Sigmoid colon (tissue), 4 donors: Measurements from ENCODE around the gene DNAJC8.

Source experiments
- POLR2A ChIP-seq, 2 donors: fragments of 450-650 bp; IDR thresholded peaks; one replicate each; pipeline ENCODE4 v1.6.1; 2016; ENCODE audit warnings: antibody characterized with exemption in 2 of 2, mild to moderate bottlenecking in 2 of 2, moderate library complexity in 2 of 2
- POLR2AphosphoS5 ChIP-seq, 4 donors: sonication (generic); formaldehyde crosslinking; IDR thresholded peaks; one replicate each; pipeline ENCODE4 v1.6.1; 2017; ENCODE audit warnings: antibody characterized with exemption in 4 of 4
- TF ChIP-seq, protein P1 (sequence below), 4 experiments: fragments of 450-650 bp in 3 of 4; fragments of 200-600 bp in 1 of 4; IDR thresholded peaks; one replicate each; pipeline ENCODE4 v1.5.1; 2016 to 2019; ENCODE audit warnings: antibody characterized with exemption in 4 of 4, mild to moderate bottlenecking in 3 of 4, moderate library complexity in 2 of 4

DNA sequence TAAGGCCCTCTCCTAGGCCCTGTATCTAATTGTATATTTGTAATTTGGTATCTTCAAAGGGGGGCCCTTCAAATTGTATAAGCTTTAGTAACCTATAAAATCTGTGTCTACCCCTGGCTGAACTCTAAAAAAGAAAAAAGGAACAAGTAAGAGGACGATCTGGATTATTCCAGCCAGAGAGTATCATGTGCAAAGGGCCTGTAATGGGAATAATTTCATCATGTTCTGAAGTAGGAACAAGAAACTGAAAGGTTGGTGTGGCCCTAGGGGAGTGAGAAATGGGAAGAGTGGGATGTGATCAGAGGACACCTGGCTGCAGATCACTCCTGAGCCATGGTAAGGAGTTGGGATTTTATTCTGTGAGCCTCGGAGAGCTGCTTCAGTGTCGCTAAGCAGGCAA is 71.1 kb downstream of the DNAJC8 start:
- TF ChIP-seq POLR2A (IDR thresholded peaks at IDR 0.05) (no peak), POLR2AphosphoS5 (IDR thresholded peaks at IDR 0.05) (no peak)
- TF ChIP-seq, protein P1, sequence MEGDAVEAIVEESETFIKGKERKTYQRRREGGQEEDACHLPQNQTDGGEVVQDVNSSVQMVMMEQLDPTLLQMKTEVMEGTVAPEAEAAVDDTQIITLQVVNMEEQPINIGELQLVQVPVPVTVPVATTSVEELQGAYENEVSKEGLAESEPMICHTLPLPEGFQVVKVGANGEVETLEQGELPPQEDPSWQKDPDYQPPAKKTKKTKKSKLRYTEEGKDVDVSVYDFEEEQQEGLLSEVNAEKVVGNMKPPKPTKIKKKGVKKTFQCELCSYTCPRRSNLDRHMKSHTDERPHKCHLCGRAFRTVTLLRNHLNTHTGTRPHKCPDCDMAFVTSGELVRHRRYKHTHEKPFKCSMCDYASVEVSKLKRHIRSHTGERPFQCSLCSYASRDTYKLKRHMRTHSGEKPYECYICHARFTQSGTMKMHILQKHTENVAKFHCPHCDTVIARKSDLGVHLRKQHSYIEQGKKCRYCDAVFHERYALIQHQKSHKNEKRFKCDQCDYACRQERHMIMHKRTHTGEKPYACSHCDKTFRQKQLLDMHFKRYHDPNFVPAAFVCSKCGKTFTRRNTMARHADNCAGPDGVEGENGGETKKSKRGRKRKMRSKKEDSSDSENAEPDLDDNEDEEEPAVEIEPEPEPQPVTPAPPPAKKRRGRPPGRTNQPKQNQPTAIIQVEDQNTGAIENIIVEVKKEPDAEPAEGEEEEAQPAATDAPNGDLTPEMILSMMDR (IDR thresholded peaks at IDR 0.05), result no peak
